Common myeloid progenitor, CD34-positive (primary cell): ENCODE data around the gene GRB14.
A peak's percentile ranks its signal among the peaks of the same experiment; 100 is the strongest.

Experiments used
- CTCF ChIA-PET: fragments of 350-600 bp; sonication (Branson Sonifier 250); formaldehyde crosslinking; loops from one replicate; lab custom pipeline; 2021; ENCODE audit warnings: antibody characterized with exemption; lab: Charles Lee
- POLR2A ChIA-PET: fragments of 350-600 bp; sonication (Branson Sonifier 250); formaldehyde crosslinking; loops from one replicate; lab custom pipeline; 2021; ENCODE audit warnings: antibody characterized with exemption; lab: Charles Lee
- DNase-seq, 3 donors: peaks; one replicate each; pipeline versions ENCODE4 v3.0.0 to v3.0.0-alpha.2; 2013
- H3K27ac ChIP-seq, 2 experiments: 1 replicate in 1 of 2; 2 replicates in 1 of 2; pipeline ENCODE4 v1.7.0; 2013; ENCODE audit warnings: inconsistent platforms in 2 of 2, low read length in 2 of 2, mild to moderate bottlenecking in 2 of 2, low read depth in 1 of 2, moderate library complexity in 1 of 2; ENCODE audit not compliant: severe bottlenecking in 2 of 2, insufficient read depth in 1 of 2, poor library complexity in 1 of 2
- H3K27me3 ChIP-seq, 5 experiments: replicated peaks in 2 of 5; 1 replicate in 3 of 5; 2 replicates in 2 of 5; pipeline versions ENCODE4 v1.6.1 to v1.7.0; 2013; ENCODE audit warnings: low read length in 4 of 5, mild to moderate bottlenecking in 2 of 5, moderate library complexity in 2 of 5, inconsistent platforms in 1 of 5; ENCODE audit not compliant: insufficient read depth in 5 of 5, control insufficient read depth in 4 of 5
- H3K36me3 ChIP-seq, 4 experiments: 1 replicate in 2 of 4; 2 replicates in 2 of 4; pipeline versions ENCODE4 v1.6.1 to v1.7.0; 2013; ENCODE audit warnings: low read length in 3 of 4, control low read depth in 1 of 4, mild to moderate bottlenecking in 1 of 4; ENCODE audit not compliant: control insufficient read depth in 4 of 4, insufficient read depth in 4 of 4
- H3K4me1 ChIP-seq, 4 experiments: 1 replicate in 3 of 4; 2 replicates in 1 of 4; pipeline versions ENCODE4 v1.6.1 to v1.7.1; 2013; ENCODE audit warnings: low read length in 3 of 4, mild to moderate bottlenecking in 3 of 4, control low read depth in 1 of 4, inconsistent platforms in 1 of 4, moderate library complexity in 1 of 4; ENCODE audit not compliant: control insufficient read depth in 4 of 4, insufficient read depth in 4 of 4; ENCODE audit errors: control extremely low read depth in 1 of 4
- H3K4me3 ChIP-seq, 7 experiments: 1 replicate in 4 of 7; 2 replicates in 3 of 7; pipeline versions ENCODE4 v1.5.1 to v1.7.0; 2013; ENCODE audit warnings: mild to moderate bottlenecking in 7 of 7, low read length in 6 of 7, moderate library complexity in 6 of 7, inconsistent platforms in 2 of 7, low read depth in 2 of 7, control low read depth in 1 of 7; ENCODE audit not compliant: insufficient read depth in 4 of 7, control insufficient read depth in 1 of 7; ENCODE audit errors: extremely low read depth in 1 of 7
- H3K9me3 ChIP-seq, 5 experiments: 1 replicate in 4 of 5; 2 replicates in 1 of 5; pipeline versions ENCODE4 v1.6.1 to v1.7.1; 2013; ENCODE audit warnings: low read length in 4 of 5, mild to moderate bottlenecking in 2 of 5, inconsistent platforms in 1 of 5, low read depth in 1 of 5, moderate library complexity in 1 of 5; ENCODE audit not compliant: control insufficient read depth in 4 of 5, insufficient read depth in 2 of 5; ENCODE audit errors: control extremely low read depth in 1 of 5
- WGBS: methylation state at CpG from one replicate; pipeline ENCODE4 v1.1.5; 2013; ENCODE audit not compliant: insufficient coverage; 5-methylcytosine and 5-hydroxymethylcytosine counted together

GRB14 gene

DNA sequence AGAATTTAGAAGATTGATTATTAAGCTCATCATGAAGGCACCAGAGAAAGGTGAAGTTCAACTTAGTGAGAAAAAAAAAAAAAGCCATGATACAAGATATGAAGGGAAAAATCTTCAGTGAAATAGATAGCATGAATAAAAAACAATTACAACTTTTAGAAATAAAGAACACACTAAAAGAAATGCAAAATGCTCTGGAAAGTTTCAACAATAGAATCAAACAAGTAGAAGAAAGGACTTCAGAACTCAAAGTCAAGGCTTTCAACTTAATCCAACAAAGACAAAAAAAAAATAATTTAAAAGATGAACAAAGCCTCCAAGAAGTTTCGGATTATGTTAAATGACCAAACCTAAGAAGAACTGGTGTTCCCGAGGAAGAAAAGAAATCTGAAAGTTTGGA, 105.5 kb downstream of the GRB14 start:
- Histone ChIP-seq H3K36me3 (no peaks in the 10 kb centered on the region), H3K4me3 (no peak overlapping the region), H3K4me1 (peaks cover 0 to 10% (median 8%) of the 10 kb centered on the region in 4 experiments), H3K27me3 (no peaks in the 10 kb centered on the region), H3K9me3 (peaks cover 3 to 41% (median 13%) of the 10 kb centered on the region in 5 experiments), H3K27ac (no peak overlapping the region)
- ChIA-PET CTCF (interaction anchor here (0.8 to 1.2 kb wide), 2 partner anchors 18 to 44 kb away, joined by 3 read pairs; no protein-coding TSS in a partner anchor), POLR2A (no interaction called here)
- no CpG with 5 or more reads among the region's 2 CpGs for WGBS
- DNase-seq: peak; percentile 25 to 59 (median 52)

DNA sequence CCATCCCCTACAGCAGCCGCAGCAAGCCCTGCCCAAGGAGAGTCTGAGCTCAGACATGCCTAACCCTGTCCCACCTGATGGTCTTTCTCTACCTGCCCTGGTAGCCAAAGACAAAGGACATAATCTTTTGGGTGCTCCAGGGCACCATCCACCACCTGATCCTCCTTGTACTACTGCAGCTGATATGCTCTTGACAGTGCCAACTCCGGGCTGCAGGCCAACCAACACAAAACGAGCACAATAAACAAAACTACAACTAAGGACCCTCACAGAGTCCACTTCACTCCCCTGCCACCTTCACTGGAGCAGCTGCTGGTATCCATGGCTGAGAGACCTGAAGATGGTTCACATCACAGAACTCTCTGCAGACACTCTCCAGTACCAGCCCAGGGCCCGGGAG, 106.3 kb downstream of the GRB14 start:
- WGBS: 94% methylated on average over 2 of the region's 4 CpGs
- H3K27ac ChIP-seq: no peak overlapping the region
- no peaks in the 10 kb centered on the region for H3K36me3 ChIP-seq
- peaks cover 3 to 41% (median 13%) of the 10 kb centered on the region in 5 experiments for H3K9me3 ChIP-seq
- no peak for DNase-seq
- H3K27me3 ChIP-seq: no peaks in the 10 kb centered on the region
- ChIA-PET CTCF (interaction anchor here (0.8 to 1.2 kb wide), 2 partner anchors 17 to 45 kb away, joined by 3 read pairs; no protein-coding TSS in a partner anchor), POLR2A (no interaction called here)
- H3K4me1 ChIP-seq: peaks cover 0 to 10% (median 8%) of the 10 kb centered on the region in 4 experiments
- no peak overlapping the region for H3K4me3 ChIP-seq

DNA sequence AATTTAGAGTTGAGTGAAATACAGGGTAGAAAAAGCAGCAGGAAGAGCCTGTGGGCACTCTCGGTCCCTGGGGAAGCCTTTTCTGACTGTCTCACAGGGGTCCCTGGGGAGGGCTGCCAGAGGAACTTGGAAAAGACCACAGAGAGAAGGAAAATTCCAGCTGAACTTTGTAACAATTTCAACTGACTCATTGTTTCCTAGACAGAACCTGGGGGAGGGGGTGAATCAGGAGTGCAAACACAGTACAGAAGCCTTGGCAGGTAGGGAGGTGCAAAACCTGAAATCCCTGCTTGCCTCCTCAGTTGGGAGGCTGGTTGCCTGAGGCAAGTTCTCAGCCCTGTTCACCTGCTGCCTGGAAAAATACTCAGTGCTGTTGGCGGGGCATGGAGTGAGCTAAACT, 106.8 kb downstream of the GRB14 start:
- Histone ChIP-seq H3K36me3 (no peaks in the 10 kb centered on the region), H3K4me1 (peaks cover 0 to 10% (median 8%) of the 10 kb centered on the region in 4 experiments), H3K9me3 (peaks cover 3 to 41% (median 13%) of the 10 kb centered on the region in 5 experiments), H3K27ac (no peak overlapping the region), H3K4me3 (no peak overlapping the region), H3K27me3 (no peaks in the 10 kb centered on the region)
- ChIA-PET POLR2A (no interaction called here), CTCF (interaction anchor here (1.2 kb wide), 1 partner anchor 46 kb away, joined by 3 read pairs; no protein-coding TSS in a partner anchor)
- DNase-seq: no peak
- 80% methylated on average over 1 of the region's 2 CpGs for WGBS

DNA sequence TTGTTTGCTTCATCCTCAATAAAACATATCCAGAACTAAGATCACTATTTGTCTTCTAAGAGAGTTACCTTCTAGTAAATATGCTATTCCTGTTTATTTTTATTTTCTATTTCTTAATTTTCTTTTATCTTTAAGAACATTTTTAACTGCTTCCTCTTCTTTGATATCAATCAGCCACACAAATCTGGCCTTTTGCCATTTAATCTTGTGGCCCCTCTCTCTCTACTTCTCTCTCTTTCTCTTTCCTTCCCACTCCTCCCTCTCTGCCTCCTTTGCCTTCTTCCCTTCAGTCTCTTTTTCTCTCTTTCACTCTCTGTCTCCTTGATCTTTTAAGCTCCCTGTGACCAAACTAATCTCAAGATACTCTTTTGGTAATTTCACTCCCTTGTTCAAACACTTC, 108.4 kb downstream of the GRB14 start:
- no peaks in the 10 kb centered on the region for H3K36me3 ChIP-seq
- DNase-seq: peak; percentile 61 to 83 (median 82)
- H3K27ac ChIP-seq: peak overlapping the region in 1 of 2 experiments; percentile 57
- H3K27me3 ChIP-seq: no peaks in the 10 kb centered on the region
- CTCF ChIA-PET: no interaction called here
- POLR2A ChIA-PET: no interaction called here
- peaks cover 3 to 33% (median 10%) of the 10 kb centered on the region in 5 experiments for H3K9me3 ChIP-seq
- H3K4me1 ChIP-seq: peaks cover 0 to 10% (median 8%) of the 10 kb centered on the region in 4 experiments
- no peak overlapping the region for H3K4me3 ChIP-seq

DNA sequence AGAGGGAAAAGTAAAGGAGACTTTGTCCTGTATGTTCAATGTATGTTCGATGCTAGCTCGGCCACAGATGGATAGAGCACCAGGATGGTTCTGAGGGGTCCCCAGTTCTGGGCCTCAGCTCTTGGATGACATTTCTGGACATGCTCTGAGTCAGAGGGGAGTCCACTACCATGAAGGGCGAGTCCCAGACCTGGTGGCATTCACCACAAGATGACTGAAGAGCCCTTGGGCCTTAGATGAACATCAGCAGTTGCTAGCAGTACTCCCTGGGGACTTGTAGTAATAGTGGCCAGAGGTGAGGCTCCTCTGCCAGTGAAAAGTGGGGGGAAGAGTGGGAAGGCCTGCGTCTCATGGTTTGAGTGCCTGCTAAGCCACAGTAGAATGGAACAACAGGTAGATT, 109.5 kb downstream of the GRB14 start:
- no peaks in the 10 kb centered on the region for H3K36me3 ChIP-seq
- no peak overlapping the region for H3K4me3 ChIP-seq
- ChIA-PET POLR2A (no interaction called here), CTCF (interaction anchor here (1.2 kb wide), 1 partner anchor 9 kb away, joined by 3 read pairs; no protein-coding TSS in a partner anchor)
- peaks cover 0 to 10% (median 8%) of the 10 kb centered on the region in 4 experiments for H3K4me1 ChIP-seq
- 100% methylated on average over 4 of the region's 4 CpGs for WGBS
- peaks cover 0 to 22% (median 9%) of the 10 kb centered on the region in 5 experiments for H3K9me3 ChIP-seq
- no peak overlapping the region for H3K27ac ChIP-seq
- H3K27me3 ChIP-seq: no peaks in the 10 kb centered on the region
- no peak for DNase-seq

DNA sequence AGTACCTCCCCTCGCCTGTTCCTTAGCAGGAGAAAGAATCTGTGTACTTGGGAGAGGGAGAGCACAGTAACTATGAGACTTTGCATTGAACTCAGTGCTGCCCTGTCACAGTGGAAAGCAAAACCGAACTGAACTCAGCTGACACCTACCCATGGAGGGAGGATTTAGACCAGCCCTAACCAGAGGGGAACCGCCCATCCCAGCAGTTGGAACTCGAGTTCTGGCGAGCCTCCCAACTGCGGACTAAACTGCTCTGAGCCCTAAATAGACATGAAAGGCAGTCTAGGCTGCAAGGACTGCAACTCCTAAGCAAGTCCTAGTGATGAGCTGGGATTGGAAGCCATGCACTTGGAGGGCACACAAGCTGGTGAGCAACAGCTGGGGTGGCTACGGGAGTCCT, 110.4 kb downstream of the GRB14 start:
- POLR2A ChIA-PET: no interaction called here
- CTCF ChIA-PET: interaction anchor here (1.2 kb wide), 1 partner anchor 8 kb away, joined by 3 read pairs; no protein-coding TSS in a partner anchor
- Histone ChIP-seq H3K4me1 (peaks cover 3 to 11% (median 9%) of the 10 kb centered on the region in 4 experiments), H3K9me3 (peaks cover 0 to 15% (median 3%) of the 10 kb centered on the region in 5 experiments), H3K4me3 (no peak overlapping the region), H3K27ac (no peak overlapping the region), H3K36me3 (no peaks in the 10 kb centered on the region), H3K27me3 (no peaks in the 10 kb centered on the region)
- no peak for DNase-seq
- 97% methylated on average over 6 of the region's 7 CpGs for WGBS

DNA sequence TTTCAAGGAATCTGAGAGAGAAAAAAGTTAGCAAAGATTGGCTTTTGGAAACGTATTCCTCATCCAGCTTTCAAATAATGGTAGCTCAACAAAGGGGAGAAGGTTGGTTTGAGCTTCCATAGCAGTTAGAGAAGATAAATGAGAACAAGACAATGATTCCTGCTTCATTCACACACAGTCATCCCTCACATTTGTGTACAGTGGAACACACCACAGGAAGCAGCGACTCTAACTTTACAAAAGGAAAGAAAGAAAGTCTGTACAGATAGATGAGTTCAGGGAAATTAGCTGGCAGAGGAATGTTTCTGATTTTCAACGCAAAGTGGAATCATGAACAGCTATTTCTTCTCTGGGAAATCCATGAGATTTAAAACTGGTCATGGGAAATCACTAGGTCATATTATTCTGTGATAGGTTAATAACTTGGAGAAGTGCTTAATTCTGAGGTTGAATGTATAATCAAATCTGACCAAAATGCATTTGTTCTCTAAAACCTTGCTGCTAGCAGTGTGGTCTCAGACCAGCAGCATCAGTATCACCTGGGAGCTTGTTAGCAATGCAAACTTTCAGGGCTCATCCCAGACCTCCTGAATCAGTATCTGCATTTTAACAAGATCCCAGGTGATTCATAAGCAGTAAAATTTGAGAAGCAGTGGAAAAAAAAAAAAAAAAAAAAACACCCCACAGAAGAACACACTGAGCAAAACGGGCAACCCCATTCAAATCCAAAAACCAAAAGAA, 112.0 kb downstream of the GRB14 start:
- H3K9me3 ChIP-seq: peaks cover 0 to 3% (median 0%) of the 10 kb centered on the region in 5 experiments
- peaks cover 4 to 15% (median 10%) of the 10 kb centered on the region in 4 experiments for H3K4me1 ChIP-seq
- no peaks in the 10 kb centered on the region for H3K27me3 ChIP-seq
- H3K36me3 ChIP-seq: no peaks in the 10 kb centered on the region
- no peak for DNase-seq
- ChIA-PET CTCF (interaction anchor here (1.0 kb wide), 1 partner anchor 12 kb away, joined by 3 read pairs; no protein-coding TSS in a partner anchor), POLR2A (no interaction called here)
- no peak overlapping the region for H3K27ac ChIP-seq
- no peak overlapping the region for H3K4me3 ChIP-seq
- WGBS: 92% methylated on average over 2 of the region's 4 CpGs
